Stimulated activated effector memory CD8-positive, alpha-beta T cell treated with anti-CD3 and anti-CD28 coated beads, Interleukin-12 subunit alpha, Interleukin-12 subunit beta, amount 100 ng/mL, for 72 hours (primary cell): ENCODE data around the gene FIBP.

Experiments used
- ATAC-seq: fragments of 150-1000 bp; cut with Tn5 transposase; 2 replicates; pipeline ENCODE4 v1.10.0; 2021
- DNase-seq, 2 donors: peaks; one replicate each; pipeline ENCODE4 v3.0.0; 2021 to 2022; ENCODE audit warnings: low spot score in 2 of 2
- H3K27ac Mint-ChIP-seq: one replicate; pipeline ENCODE4 v1.8.0; 2022; ENCODE audit warnings: mild to moderate bottlenecking, mixed read lengths
- H3K36me3 Mint-ChIP-seq: one replicate; pipeline ENCODE4 v1.8.0; 2022; ENCODE audit warnings: mild to moderate bottlenecking, mixed read lengths
- H3K4me1 Mint-ChIP-seq: one replicate; pipeline ENCODE4 v1.8.0; 2022; ENCODE audit warnings: mixed read lengths
- H3K4me3 Mint-ChIP-seq: one replicate; pipeline ENCODE4 v1.8.0; 2022; ENCODE audit warnings: mild to moderate bottlenecking, mixed read lengths
- H3K9me3 Mint-ChIP-seq: one replicate; pipeline ENCODE4 v1.8.0; 2022; ENCODE audit warnings: mixed read lengths

Gene FIBP

DNA sequence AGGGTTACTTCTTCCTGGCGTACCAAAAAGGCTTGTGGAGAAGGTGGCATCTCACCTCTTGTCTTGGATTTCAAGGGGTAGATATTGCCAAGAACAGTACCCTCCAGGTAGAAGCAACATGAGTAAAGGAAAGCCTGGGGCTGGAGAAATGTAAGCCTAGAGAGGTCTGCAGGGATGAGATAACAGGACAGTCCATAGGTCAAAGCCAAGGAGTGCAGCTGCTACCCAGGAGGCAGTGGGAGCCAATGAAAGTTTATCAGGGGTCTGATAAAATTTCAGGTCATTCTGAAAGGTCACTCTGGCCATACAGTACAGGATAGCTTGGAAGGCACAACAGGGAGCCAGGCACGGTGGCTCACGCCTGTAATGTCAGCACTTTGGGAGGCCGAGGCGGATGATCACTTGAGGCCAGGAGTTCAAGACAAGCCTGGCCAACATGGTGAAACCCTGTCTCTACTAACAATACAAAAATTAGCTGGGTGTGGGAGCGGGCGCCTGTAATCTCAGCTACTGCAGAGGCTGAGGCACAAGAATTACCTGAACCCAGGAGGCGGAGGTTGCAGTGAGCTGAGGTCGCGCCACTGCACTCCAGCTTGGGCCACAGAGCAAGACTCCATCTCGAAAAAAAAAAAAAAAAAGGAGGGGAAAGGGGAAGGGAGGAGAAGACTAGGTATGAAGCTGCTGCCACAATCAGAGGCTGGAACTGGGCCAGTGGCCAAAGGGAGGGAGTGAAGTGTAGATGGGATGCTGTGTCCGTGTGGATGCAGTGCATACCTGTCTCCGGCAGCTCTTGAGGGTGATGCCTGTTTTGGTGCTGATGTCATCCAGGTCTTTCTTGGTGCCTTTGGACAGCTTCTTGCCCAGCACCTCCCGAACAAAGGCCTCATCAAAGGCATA is 1.2 kb downstream of the FIBP start:
- H3K4me3 Mint-ChIP-seq, result peak overlapping the region; percentile 78

DNA sequence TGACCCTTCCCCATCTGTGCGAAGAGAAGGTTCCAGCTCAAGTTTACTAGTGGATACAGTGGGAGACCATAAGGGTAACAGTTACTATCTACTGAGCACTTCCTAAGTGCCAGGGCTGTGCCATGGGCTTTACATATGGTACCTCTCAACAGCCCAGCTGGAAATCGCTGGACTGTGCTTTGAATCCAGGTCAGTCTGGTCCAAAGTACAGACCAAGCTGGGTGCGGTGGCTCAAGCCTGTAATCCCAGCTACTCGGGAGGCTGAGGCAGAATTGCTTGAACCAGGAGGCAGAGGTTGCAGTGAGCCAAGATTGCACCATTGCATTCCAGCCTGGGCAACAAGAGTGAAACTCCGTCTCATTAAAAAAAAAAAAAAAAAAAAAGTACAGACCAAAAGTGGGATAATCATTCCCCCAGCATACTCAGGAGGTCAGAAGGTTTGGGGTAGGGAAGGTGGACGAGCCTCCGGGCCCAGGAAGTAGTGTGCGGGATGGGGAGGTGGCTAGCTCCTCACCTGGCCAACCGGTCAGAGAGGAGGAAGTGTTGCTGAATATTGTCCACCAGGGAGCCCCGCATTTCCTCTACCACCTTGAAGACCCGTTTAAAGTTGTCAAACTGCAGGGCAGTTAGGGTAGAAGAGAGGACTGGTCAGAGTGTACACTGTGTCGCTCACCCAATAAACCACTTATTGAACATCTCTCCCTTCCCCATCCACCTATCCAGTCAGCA is 2.3 kb downstream of the FIBP start:
- no peak for DNase-seq
- Mint-ChIP-seq H3K4me1 (peaks cover 65% of the 10 kb centered on the region), H3K36me3 (peaks cover 94% of the 10 kb centered on the region), H3K4me3 (peak overlapping the region; percentile 78), H3K27ac (peak overlapping the region; percentile 74), H3K9me3 (no peaks in the 10 kb centered on the region)
- no peak for ATAC-seq

More for the DNA sequence above, 1.2 kb downstream of the FIBP start:
- ATAC-seq (no peak), DNase-seq (no peak)
- Mint-ChIP-seq H3K36me3 (peaks cover 97% of the 10 kb centered on the region), H3K4me1 (peaks cover 57% of the 10 kb centered on the region), H3K27ac (peak overlapping the region; percentile 82), H3K9me3 (no peaks in the 10 kb centered on the region)

DNA sequence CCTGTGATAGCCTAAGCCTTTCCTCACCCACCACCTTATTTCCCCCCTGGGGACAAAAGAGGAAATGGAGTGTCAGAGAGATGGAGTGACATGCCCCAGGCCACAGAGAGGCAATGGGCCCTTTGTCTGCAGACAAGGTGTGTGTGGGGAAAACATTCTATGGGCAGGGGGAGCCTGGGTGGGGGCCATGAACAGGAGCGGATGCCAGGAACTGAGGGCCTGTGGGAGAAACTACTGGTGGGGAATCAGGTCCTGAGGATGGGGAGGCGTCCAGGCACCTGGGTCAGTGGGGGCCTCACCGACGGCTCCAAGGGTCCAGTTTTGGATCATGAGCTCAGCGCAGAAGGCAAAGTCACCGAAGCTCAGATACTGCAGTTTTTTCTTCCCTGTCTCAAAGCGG is 3.0 kb downstream of the FIBP start:
- H3K4me3 Mint-ChIP-seq, result no peak overlapping the region
- DNase-seq, result no peak
- H3K27ac Mint-ChIP-seq, result peak overlapping the region; percentile 74
- peaks cover 70% of the 10 kb centered on the region for H3K4me1 Mint-ChIP-seq
- peaks cover 98% of the 10 kb centered on the region for H3K36me3 Mint-ChIP-seq
- no peak for ATAC-seq
- no peaks in the 10 kb centered on the region for H3K9me3 Mint-ChIP-seq

DNA sequence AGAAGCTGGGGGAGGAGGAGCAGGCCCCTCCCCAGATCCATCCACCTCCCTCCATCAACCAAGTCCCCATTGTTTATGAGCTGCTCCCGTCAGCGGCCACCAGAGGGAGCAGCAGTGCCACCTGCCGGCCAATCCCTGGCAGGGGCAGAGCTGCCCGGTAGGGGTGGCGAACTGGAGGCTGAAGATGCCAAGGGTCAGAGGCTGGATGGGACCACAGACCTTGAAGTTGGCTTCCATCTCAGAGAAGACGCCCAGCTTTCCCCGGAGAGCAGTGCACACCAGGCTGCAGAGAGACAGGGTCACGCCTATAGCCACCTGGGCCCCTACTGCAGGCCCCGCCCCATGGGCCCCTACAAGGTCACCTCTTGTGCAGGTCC is 3.6 kb downstream of the FIBP start:
- ATAC-seq (peak; percentile 56), DNase-seq (peak; percentile 81 to 89)
- Mint-ChIP-seq H3K27ac (peak overlapping the region; percentile 74), H3K36me3 (peaks cover 98% of the 10 kb centered on the region), H3K9me3 (no peaks in the 10 kb centered on the region), H3K4me3 (no peak overlapping the region), H3K4me1 (peaks cover 68% of the 10 kb centered on the region)

DNA sequence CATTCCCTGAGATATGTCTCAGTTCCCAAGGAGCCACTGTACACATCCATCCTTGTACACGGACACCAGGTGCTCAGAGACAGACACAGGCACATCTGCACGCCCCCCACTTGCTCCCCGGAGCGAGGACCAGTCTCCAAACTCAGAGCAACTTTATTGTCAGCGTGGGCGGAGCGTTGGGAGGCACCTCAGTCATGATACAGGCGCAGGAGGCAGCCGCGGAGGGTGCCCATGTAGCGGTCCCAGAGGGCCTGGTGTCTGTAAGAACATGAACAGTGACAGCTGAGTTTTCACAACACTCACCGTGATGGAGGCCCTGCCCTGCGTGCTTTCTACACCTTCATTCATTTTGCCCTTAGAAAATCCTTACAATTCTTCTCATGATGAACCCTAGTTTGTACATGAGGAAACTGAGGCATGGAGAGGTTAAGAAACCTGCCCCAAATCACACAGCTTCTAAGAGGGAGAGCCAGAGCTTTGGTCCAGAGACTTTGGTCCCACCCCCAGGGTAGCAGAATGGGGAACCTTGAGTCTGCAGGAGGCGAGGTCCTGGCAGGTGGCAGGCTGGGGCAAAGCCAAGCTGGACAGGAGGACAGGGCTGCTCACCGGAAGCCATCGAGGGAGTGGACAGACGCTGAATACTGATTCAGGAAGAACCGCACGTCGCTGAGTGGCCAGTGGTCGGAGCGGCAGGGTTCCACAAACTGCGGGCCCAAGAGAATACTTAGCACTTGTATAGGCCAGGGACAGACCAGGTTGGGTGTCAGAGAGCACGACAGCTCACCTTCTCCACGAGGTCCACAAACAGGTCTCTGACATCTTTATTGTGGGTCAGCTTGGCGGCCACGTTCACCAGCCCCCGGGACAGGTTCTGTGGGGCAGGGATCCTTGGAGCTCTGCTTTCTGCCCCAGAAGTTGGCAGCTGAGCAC is 4.2 kb downstream of the FIBP start:
- Mint-ChIP-seq H3K4me3 (no peak overlapping the region), H3K27ac (peak overlapping the region; percentile 74), H3K36me3 (peaks cover 94% of the 10 kb centered on the region), H3K4me1 (peaks cover 68% of the 10 kb centered on the region), H3K9me3 (no peaks in the 10 kb centered on the region)
- ATAC-seq, result no peak
- DNase-seq, result no peak

DNA sequence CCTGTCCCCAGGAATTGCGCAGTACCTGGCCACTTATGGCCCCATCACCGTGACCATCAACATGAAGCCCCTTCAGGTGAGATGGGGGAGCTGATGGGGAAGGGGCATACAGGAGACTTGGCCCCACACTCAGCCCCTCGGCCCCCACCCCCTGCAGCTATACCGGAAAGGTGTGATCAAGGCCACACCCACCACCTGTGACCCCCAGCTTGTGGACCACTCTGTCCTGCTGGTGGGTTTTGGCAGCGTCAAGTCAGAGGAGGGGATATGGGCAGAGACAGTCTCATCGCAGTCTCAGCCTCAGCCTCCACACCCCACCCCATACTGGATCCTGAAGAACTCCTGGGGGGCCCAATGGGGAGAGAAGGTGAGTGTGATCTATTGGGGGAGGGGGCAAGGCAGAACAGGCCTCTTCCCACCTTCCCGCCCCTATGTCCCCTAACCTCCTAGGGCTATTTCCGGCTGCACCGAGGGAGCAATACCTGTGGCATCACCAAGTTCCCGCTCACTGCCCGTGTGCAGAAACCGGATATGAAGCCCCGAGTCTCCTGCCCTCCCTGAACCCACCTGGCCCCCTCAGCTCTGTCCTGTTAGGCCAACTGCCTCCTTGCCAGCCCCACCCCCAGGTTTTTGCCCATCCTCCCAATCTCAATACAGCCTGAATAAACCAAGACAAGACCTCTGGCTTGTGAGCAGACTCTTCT is 5.1 kb downstream of the FIBP start:
- Mint-ChIP-seq H3K27ac (peak overlapping the region; percentile 74), H3K4me3 (no peak overlapping the region), H3K9me3 (no peaks in the 10 kb centered on the region), H3K36me3 (peaks cover 86% of the 10 kb centered on the region), H3K4me1 (peaks cover 68% of the 10 kb centered on the region)
- DNase-seq (no peak), ATAC-seq (no peak)

DNA sequence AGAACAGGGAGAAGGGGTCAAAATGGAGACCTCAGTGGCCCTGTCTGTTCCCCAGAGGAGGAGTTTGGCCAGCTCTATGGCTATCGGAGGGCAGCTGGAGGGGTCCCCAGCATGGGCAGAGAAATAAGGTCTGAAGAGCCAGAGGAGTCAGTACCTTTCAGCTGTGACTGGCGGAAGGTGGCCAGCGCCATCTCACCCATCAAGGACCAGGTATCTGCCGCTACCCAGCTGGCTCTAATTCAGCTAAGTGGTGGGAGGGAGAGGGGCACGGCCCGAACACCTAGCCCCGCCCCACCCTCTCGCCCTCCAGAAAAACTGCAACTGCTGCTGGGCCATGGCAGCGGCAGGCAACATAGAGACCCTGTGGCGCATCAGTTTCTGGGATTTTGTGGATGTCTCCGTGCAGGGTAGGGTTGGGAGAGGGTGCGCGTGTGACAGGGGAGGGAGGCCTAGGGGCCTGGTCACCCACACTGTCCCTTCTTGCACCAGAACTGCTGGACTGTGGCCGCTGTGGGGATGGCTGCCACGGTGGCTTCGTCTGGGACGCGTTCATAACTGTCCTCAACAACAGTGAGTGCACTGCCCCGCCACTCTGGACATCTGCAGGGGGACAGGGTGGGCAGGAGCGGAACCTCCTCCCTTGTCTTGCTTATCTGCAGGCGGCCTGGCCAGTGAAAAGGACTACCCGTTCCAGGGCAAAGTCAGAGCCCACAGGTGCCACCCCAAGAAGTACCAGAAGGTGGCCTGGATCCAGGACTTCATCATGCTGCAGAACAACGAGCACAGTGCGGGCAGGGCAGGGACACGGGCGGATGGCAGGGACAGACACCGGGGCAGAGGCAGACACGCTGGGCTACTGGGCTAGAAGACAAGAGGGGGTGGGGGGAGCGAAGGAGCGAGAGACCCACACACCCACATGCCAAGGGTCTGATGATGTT is 5.9 kb downstream of the FIBP start:
- DNase-seq (no peak), ATAC-seq (no peak)
- Mint-ChIP-seq H3K4me3 (peak overlapping the region; percentile 85), H3K36me3 (peaks cover 78% of the 10 kb centered on the region), H3K9me3 (no peaks in the 10 kb centered on the region), H3K27ac (peak overlapping the region; percentile 97), H3K4me1 (peaks cover 66% of the 10 kb centered on the region)

DNA sequence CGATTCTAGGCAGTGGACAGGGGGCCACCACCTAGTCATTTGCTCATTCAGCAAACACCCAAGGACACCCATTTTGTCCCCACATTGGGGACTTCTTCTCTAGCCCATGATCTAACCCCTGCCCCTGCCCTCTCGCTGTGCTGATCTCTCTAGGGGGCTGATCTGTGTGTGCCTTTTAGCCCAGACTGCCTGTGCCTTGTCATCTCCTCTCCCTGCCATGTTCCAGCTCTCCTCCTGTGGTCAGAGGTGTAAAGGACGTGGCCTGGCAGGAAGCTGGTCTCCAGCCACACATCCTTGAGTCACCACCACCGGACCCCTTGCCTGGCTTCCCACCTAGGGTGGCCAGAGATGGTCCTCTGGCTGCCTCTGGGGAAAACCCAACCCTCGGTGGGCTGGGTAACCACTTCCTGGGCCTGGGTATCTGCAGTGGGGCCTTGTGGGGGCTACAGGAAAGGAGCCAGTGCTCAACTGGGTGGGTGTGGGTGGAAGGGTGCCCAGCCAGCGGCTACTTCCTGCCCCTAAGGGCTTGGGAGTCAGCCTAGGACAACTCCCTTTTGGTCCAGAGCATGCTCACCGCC is 7.3 kb downstream of the FIBP start:
- Mint-ChIP-seq H3K4me3 (peak overlapping the region; percentile 85), H3K27ac (peak overlapping the region; percentile 97), H3K36me3 (peaks cover 63% of the 10 kb centered on the region), H3K4me1 (peaks cover 63% of the 10 kb centered on the region), H3K9me3 (no peaks in the 10 kb centered on the region)
- DNase-seq (peak in 1 of 2 donors; percentile 77), ATAC-seq (peak; percentile 48)

DNA sequence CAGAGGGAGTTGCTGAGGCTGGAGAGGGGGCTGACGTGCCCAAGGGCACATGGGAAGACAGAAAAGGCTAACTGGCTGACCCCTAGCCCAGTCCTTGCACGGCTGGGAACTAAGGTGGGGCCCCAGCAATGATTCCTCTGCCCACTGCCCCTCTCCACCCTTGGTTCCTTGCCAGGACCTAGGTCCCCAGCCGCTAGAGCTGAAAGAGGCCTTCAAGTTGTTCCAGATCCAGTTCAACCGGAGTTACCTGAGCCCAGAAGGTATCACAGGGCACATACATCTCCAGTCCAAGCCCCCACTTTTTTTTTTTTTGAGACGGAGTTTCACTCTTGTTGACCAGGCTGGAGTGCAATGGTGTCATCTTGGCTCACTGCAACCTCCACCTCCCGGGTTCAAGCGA is 8.2 kb downstream of the FIBP start:
- no peak for DNase-seq
- peak overlapping the region; percentile 97 for H3K27ac Mint-ChIP-seq
- no peaks in the 10 kb centered on the region for H3K9me3 Mint-ChIP-seq
- ATAC-seq, result no peak
- peaks cover 54% of the 10 kb centered on the region for H3K36me3 Mint-ChIP-seq
- H3K4me3 Mint-ChIP-seq, result peak overlapping the region; percentile 85
- peaks cover 60% of the 10 kb centered on the region for H3K4me1 Mint-ChIP-seq

DNA sequence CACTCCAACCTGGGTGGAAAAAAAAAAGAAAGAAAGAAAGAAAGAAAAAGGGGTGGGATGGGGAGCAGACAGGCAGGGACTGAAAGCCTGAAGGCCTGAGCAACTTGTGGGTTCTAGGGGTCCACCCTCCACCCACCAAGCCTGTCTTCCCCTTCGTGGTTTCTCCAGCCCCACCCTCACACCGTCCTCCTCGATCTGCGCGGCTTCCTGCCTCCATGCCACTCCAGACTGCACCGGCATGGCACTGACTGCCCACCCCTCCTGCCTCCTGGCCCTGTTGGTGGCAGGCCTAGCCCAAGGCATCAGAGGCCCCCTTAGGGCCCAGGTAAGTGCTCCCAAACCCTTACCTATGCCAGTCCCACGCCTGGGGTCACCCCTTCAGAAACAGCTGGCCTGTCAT is 8.7 kb downstream of the FIBP start, which contains the start of gene CTSW:
Gene CTSW, plus strand, starts transcription at position 221 of the 400 bp plus-strand sequence. Its CDS starts 18 bp downstream, at position 239.
- H3K36me3 Mint-ChIP-seq, result peaks cover 50% of the 10 kb centered on the region
- ATAC-seq, result peak; percentile 66
- peak within 1 kb of the TSS; percentile 97 for H3K27ac Mint-ChIP-seq
- no peaks in the 10 kb centered on the region for H3K9me3 Mint-ChIP-seq
- DNase-seq, result peak in 1 of 2 donors; percentile 72
- peak within 1 kb of the TSS; percentile 85 for H3K4me3 Mint-ChIP-seq
- peaks cover 55% of the 10 kb centered on the region for H3K4me1 Mint-ChIP-seq

DNA sequence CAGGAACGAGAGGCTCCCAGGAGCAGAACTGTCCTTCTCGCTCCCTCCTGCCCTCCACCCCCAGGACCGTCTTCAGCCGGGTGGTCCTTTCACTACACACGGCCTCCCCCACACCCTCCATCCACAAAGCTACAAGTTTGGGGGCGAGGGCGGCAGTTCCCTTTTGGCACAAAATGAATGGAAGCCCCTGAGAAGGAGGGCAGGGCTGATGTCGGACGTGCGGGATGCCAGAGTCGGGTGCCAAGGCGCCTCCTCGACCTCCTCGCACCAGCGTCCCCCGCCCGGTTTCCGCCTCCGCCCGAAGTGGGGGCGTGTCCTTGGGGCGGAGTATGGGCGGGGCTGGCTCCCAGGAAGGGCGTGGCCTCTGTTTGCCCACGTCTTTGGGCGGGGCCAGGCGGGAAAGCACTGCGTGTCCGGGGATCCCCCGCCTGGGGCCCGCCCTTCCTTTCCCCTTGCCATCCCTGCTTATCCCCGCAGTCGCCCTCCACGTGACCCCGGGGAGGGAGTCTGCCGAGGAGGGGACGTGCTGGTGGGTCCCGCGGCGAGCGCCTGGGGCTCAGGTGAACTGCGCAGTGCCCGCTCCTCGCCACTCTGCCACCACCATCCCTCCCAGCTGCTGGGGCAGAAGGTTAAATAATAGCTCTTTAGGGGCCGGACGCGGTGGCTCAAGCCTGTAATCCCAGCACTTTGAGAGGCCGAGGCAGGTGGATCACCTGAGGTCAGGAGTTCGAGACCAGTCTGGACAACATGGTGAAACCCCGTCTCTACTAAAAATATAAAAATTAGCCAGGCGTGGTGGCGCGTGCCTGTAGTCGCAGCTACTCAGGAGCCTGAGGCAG is 14.7 kb downstream of the FIBP start:
- peak; percentile 85 for ATAC-seq
- Mint-ChIP-seq H3K4me1 (peaks cover 43% of the 10 kb centered on the region), H3K36me3 (peaks cover 11% of the 10 kb centered on the region), H3K27ac (peak overlapping the region; percentile 95), H3K9me3 (no peaks in the 10 kb centered on the region), H3K4me3 (peak overlapping the region; percentile 95)
- DNase-seq, result peak; percentile 99 to 100

DNA sequence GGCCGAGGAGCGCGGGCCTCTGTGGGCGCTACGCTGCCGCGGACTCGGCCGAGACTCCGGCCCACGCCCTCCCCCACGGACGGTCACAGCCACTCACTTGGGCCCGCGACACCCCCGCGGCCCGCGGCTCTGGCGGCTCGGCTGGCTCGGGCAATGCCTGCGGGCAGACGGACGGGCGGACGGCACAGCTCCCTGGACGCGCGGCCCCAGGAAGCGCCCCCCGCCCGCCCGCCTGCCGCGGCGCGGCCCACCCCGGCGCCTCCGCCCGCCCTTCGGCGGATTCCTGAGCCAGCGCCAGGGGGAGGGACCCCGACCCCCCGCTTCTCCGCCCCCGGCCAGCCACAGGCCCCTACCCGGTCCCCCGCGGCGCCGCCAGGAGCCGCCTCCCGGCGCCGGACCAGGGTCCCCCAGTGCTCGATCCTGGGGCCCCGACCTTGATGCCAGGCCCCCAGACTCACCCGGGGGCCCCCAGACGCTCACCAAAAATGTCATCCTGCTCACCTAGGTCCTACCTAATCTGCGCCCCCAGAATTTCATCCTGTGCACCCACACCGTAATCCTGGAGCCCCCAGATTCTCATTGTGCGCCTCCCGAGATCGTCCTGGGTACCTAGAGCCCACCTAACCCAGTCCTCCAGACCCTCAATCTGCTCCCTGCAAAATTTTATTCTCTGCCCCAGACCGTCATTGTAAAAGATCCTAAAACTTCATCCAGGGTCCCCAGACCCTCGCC is 15.5 kb downstream of the FIBP start, which contains the start of gene EFEMP2:
Gene EFEMP2, minus strand, starts transcription at position 215 of the 732 bp plus-strand sequence. CDS start 446 bp downstream, outside the sequence.
- peak within 1 kb of the TSS; percentile 95 for H3K4me3 Mint-ChIP-seq
- H3K9me3 Mint-ChIP-seq, result no peaks in the 10 kb centered on the region
- peaks cover 17% of the 10 kb centered on the region for H3K36me3 Mint-ChIP-seq
- peaks cover 37% of the 10 kb centered on the region for H3K4me1 Mint-ChIP-seq
- peak within 1 kb of the TSS; percentile 95 for H3K27ac Mint-ChIP-seq
- no peak for DNase-seq
- ATAC-seq, result no peak
